ENCODE data around the gene HERC6.
"Not testable (repeated sequence)": the region's sequence is repeated elsewhere in the genome, so short reads cannot be mapped to it uniquely, and the experiment has no call there.

The HERC6 gene

GRCh38 chr4:88357262-88357661 is 21.4 kb upstream of the HERC6 start:
- H3K27me3 ChIP-seq (ENCODE audit: control insufficient read depth, insufficient read depth, low read length), result no peaks in the 10 kb centered on the region
- no peaks in the 10 kb centered on the region for H3K9me3 ChIP-seq (replicated peaks; ENCODE audit: low read length)
- no peaks in the 10 kb centered on the region for H3K36me3 ChIP-seq (ENCODE audit: insufficient read depth, low read length)
- peaks cover 4% of the 10 kb centered on the region for H3K4me1 ChIP-seq (ENCODE audit: control insufficient read depth, insufficient read depth, low read length)
- no peak overlapping the region for H3K4me2 ChIP-seq (ENCODE audit: low read length)
- no peak overlapping the region for H3K9ac ChIP-seq (ENCODE audit: low read depth, low read length)
- no peak overlapping the region for H3K4me3 ChIP-seq (ENCODE audit: low read length)

- Histone ChIP-seq H3K36me3 (ENCODE audit: insufficient read depth, low read length) (no peaks in the 10 kb centered on the region), H3K4me1 (ENCODE audit: control insufficient read depth, insufficient read depth, low read length) (no peaks in the 10 kb centered on the region), H3K9me3 (replicated peaks; ENCODE audit: low read length) (no peaks in the 10 kb centered on the region), H3K27me3 (ENCODE audit: control insufficient read depth, insufficient read depth, low read length) (peaks cover 7% of the 10 kb centered on the region), H3K4me3 (ENCODE audit: low read length) (no peak overlapping the region), H3K9ac (ENCODE audit: low read depth, low read length) (no peak overlapping the region), H3K4me2 (ENCODE audit: low read length) (no peak overlapping the region)
Observed at GRCh38 chr4:88359558-88359957, 19.1 kb upstream of the HERC6 start.

GRCh38 chr4:88360256-88360655 is 18.4 kb upstream of the HERC6 start:
- H3K4me1 ChIP-seq (ENCODE audit: control insufficient read depth, insufficient read depth, low read length), result no peaks in the 10 kb centered on the region
- no peaks in the 10 kb centered on the region for H3K9me3 ChIP-seq (replicated peaks; ENCODE audit: low read length)
- no peaks in the 10 kb centered on the region for H3K36me3 ChIP-seq (ENCODE audit: insufficient read depth, low read length)
- H3K4me3 ChIP-seq (ENCODE audit: low read length), result no peak overlapping the region
- H3K9ac ChIP-seq (ENCODE audit: low read depth, low read length), result no peak overlapping the region
- H3K27me3 ChIP-seq (ENCODE audit: control insufficient read depth, insufficient read depth, low read length), result peaks cover 7% of the 10 kb centered on the region
- no peak overlapping the region for H3K4me2 ChIP-seq (ENCODE audit: low read length)

- Histone ChIP-seq H3K4me2 (ENCODE audit: low read length) (no peak overlapping the region), H3K4me1 (ENCODE audit: control insufficient read depth, insufficient read depth, low read length) (no peaks in the 10 kb centered on the region), H3K4me3 (ENCODE audit: low read length) (no peak overlapping the region), H3K27me3 (ENCODE audit: control insufficient read depth, insufficient read depth, low read length) (peaks cover 7% of the 10 kb centered on the region), H3K36me3 (ENCODE audit: insufficient read depth, low read length) (no peaks in the 10 kb centered on the region), H3K9me3 (replicated peaks; ENCODE audit: low read length) (no peaks in the 10 kb centered on the region), H3K9ac (ENCODE audit: low read depth, low read length) (no peak overlapping the region)
Observed at GRCh38 chr4:88360791-88361190, 17.9 kb upstream of the HERC6 start.

- not testable (repeated sequence) for H3K4me2 ChIP-seq (ENCODE audit: low read length); H3K4me1 ChIP-seq (ENCODE audit: control insufficient read depth, insufficient read depth, low read length); H3K27me3 ChIP-seq (ENCODE audit: control insufficient read depth, insufficient read depth, low read length); H3K9me3 ChIP-seq (replicated peaks; ENCODE audit: low read length); H3K36me3 ChIP-seq (ENCODE audit: insufficient read depth, low read length); H3K9ac ChIP-seq (ENCODE audit: low read depth, low read length); H3K4me3 ChIP-seq (ENCODE audit: low read length)
Observed at GRCh38 chr4:88361217-88361773, 17.4 kb upstream of the HERC6 start.

GRCh38 chr4:88366460-88366859 is 12.2 kb upstream of the HERC6 start:
- H3K9ac ChIP-seq (ENCODE audit: low read depth, low read length), result no peak overlapping the region
- H3K4me2 ChIP-seq (ENCODE audit: low read length), result no peak overlapping the region
- H3K9me3 ChIP-seq (replicated peaks; ENCODE audit: low read length), result no peaks in the 10 kb centered on the region
- H3K4me1 ChIP-seq (ENCODE audit: control insufficient read depth, insufficient read depth, low read length), result no peaks in the 10 kb centered on the region
- H3K27me3 ChIP-seq (ENCODE audit: control insufficient read depth, insufficient read depth, low read length), result peaks cover 7% of the 10 kb centered on the region
- no peaks in the 10 kb centered on the region for H3K36me3 ChIP-seq (ENCODE audit: insufficient read depth, low read length)
- no peak overlapping the region for H3K4me3 ChIP-seq (ENCODE audit: low read length)

GRCh38 chr4:88367826-88368225 is 10.8 kb upstream of the HERC6 start:
- Histone ChIP-seq H3K9ac (ENCODE audit: low read depth, low read length) (no peak overlapping the region), H3K4me2 (ENCODE audit: low read length) (no peak overlapping the region), H3K36me3 (ENCODE audit: insufficient read depth, low read length) (no peaks in the 10 kb centered on the region), H3K9me3 (replicated peaks; ENCODE audit: low read length) (no peaks in the 10 kb centered on the region), H3K27me3 (ENCODE audit: control insufficient read depth, insufficient read depth, low read length) (peaks cover 7% of the 10 kb centered on the region), H3K4me3 (ENCODE audit: low read length) (no peak overlapping the region), H3K4me1 (ENCODE audit: control insufficient read depth, insufficient read depth, low read length) (no peaks in the 10 kb centered on the region)

- H3K27me3 ChIP-seq (ENCODE audit: control insufficient read depth, insufficient read depth, low read length); H3K9me3 ChIP-seq (replicated peaks; ENCODE audit: low read length); H3K36me3 ChIP-seq (ENCODE audit: insufficient read depth, low read length); H3K4me2 ChIP-seq (ENCODE audit: low read length); H3K9ac ChIP-seq (ENCODE audit: low read depth, low read length); H3K4me1 ChIP-seq (ENCODE audit: control insufficient read depth, insufficient read depth, low read length); H3K4me3 ChIP-seq (ENCODE audit: low read length): not testable (repeated sequence)
Observed at GRCh38 chr4:88369180-88369812, 9.4 kb upstream of the HERC6 start.

GRCh38 chr4:88381123-88381522 is 2.5 kb downstream of the HERC6 start:
- no peaks in the 10 kb centered on the region for H3K36me3 ChIP-seq (ENCODE audit: insufficient read depth, low read length)
- no peak overlapping the region for H3K4me2 ChIP-seq (ENCODE audit: low read length)
- peaks cover 3% of the 10 kb centered on the region for H3K27me3 ChIP-seq (ENCODE audit: control insufficient read depth, insufficient read depth, low read length)
- no peaks in the 10 kb centered on the region for H3K4me1 ChIP-seq (ENCODE audit: control insufficient read depth, insufficient read depth, low read length)
- no peaks in the 10 kb centered on the region for H3K9me3 ChIP-seq (replicated peaks; ENCODE audit: low read length)
- H3K9ac ChIP-seq (ENCODE audit: low read depth, low read length), result no peak overlapping the region
- H3K4me3 ChIP-seq (ENCODE audit: low read length), result no peak overlapping the region

GRCh38 chr4:88382621-88383020 is 4.0 kb downstream of the HERC6 start:
- Histone ChIP-seq H3K4me3 (ENCODE audit: low read length) (no peak overlapping the region), H3K36me3 (ENCODE audit: insufficient read depth, low read length) (no peaks in the 10 kb centered on the region), H3K4me2 (ENCODE audit: low read length) (no peak overlapping the region), H3K27me3 (ENCODE audit: control insufficient read depth, insufficient read depth, low read length) (peaks cover 3% of the 10 kb centered on the region), H3K4me1 (ENCODE audit: control insufficient read depth, insufficient read depth, low read length) (no peaks in the 10 kb centered on the region), H3K9me3 (replicated peaks; ENCODE audit: low read length) (no peaks in the 10 kb centered on the region), H3K9ac (ENCODE audit: low read depth, low read length) (no peak overlapping the region)

- Histone ChIP-seq H3K27me3 (ENCODE audit: control insufficient read depth, insufficient read depth, low read length) (no peaks in the 10 kb centered on the region), H3K9me3 (replicated peaks; ENCODE audit: low read length) (no peaks in the 10 kb centered on the region), H3K36me3 (ENCODE audit: insufficient read depth, low read length) (no peaks in the 10 kb centered on the region), H3K4me3 (ENCODE audit: low read length) (no peak overlapping the region), H3K4me1 (ENCODE audit: control insufficient read depth, insufficient read depth, low read length) (no peaks in the 10 kb centered on the region), H3K9ac (ENCODE audit: low read depth, low read length) (no peak overlapping the region), H3K4me2 (ENCODE audit: low read length) (no peak overlapping the region)
Observed at GRCh38 chr4:88390128-88390527, 11.5 kb downstream of the HERC6 start.

- Histone ChIP-seq H3K4me3 (ENCODE audit: low read length) (no peak overlapping the region), H3K27me3 (ENCODE audit: control insufficient read depth, insufficient read depth, low read length) (no peaks in the 10 kb centered on the region), H3K4me1 (ENCODE audit: control insufficient read depth, insufficient read depth, low read length) (no peaks in the 10 kb centered on the region)
Observed at GRCh38 chr4:88391703-88392102, 13.1 kb downstream of the HERC6 start.

More at GRCh38 chr4:88391703-88392102, 13.1 kb downstream of the HERC6 start:
- Histone ChIP-seq H3K4me2 (ENCODE audit: low read length) (no peak overlapping the region), H3K9ac (ENCODE audit: low read depth, low read length) (no peak overlapping the region), H3K9me3 (replicated peaks; ENCODE audit: low read length) (no peaks in the 10 kb centered on the region), H3K36me3 (ENCODE audit: insufficient read depth, low read length) (no peaks in the 10 kb centered on the region)

Measured in skeletal muscle satellite cell (primary cell).